GM19328 (cell line): ENCODE results near the gene PRSS36.
"Not testable (repeated sequence)": the region's sequence is repeated elsewhere in the genome, so short reads cannot be mapped to it uniquely, and the experiment has no call there.

Experiments
- ATAC-seq: cut with Tn5 transposase; IDR thresholded peaks from one replicate; pipeline ENCODE4 v1.9.1; 2021; ENCODE audit warnings: mild to moderate bottlenecking, moderate library complexity; ENCODE audit not compliant: unreplicated experiment

PRSS36 gene

DNA sequence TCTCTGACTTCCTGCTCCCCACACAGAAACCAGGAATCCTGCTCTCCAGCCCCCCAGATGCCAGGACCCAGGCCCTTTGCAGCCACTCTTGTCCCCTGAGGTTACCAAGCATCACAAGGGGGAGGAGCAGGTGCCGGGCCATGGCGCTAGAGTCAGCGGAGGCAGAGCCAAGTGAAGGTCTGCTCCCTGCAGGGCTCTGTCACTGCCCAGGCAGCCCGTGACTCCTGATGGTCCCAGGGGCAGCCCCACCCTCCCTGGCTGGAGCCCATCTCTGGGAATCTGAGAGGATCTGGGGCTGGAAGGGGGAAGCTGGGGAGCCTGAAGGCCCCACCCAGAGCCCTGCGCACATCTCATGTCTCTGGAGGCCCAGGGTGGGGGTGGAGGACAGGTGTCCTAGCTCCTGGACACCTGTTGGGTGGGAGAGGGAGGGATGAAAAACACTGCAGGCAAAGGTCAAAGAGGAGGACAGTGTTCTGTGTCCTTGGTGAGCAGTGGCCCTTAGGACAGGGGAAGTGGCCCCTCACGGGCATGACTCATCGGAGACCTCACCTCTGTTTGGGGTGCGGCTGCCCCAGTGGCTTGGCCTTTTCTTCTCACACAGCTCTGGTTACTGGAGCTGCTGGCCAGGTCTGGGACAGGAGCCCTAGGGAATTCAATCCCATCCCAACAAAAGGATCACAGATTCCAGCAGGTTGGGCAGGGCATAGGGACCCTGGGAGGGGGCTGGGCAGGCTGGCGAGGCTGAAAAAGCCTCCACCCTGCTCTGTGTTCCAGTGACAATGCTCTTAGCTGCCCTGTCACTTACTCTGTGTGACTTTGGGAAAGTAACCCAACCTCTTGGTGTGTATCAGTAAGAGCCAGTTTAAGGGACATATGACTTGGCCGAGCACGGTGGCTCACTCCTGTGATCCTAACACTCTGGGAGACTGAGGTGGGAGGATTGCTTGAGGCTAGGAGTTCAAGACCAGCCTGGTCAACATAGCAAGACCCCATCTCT lies at the start of gene PRSS36:
TSS of gene PRSS36 (minus strand) at position 173 of the 997 bp plus-strand sequence. CDS start at position 142, 31 bp downstream.
- no peak for ATAC-seq

DNA sequence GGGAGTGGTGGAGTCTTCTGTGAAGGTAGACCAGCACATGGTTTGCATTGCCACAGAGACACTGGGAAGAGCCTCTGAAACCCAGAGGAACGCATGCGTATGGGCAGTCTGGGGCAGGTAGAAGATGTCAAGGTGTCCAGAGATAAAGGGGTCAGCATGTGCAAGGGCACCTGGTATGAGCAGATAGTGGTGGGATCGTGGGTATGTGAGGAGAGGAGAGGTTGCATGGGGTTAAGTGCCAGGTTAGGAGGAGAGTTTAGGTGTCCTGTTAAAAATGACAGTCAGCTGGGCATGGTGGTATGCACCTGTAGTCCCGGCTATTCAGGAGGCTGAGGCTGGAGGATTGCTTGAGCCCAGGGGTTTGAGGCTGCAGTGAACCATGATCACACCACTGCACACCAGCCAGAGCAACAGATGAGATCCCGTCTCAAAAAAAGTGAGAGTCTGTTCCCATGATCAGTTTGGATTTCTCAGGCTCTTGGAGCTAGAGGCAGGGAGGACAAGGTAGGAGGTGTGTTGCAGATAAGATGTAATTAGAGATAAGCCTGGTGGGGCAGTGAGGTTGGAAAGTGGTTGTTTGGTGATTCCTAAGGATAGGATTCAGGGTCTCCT lies 49.7 kb upstream of the PRSS36 start:
- ATAC-seq: no peak

DNA sequence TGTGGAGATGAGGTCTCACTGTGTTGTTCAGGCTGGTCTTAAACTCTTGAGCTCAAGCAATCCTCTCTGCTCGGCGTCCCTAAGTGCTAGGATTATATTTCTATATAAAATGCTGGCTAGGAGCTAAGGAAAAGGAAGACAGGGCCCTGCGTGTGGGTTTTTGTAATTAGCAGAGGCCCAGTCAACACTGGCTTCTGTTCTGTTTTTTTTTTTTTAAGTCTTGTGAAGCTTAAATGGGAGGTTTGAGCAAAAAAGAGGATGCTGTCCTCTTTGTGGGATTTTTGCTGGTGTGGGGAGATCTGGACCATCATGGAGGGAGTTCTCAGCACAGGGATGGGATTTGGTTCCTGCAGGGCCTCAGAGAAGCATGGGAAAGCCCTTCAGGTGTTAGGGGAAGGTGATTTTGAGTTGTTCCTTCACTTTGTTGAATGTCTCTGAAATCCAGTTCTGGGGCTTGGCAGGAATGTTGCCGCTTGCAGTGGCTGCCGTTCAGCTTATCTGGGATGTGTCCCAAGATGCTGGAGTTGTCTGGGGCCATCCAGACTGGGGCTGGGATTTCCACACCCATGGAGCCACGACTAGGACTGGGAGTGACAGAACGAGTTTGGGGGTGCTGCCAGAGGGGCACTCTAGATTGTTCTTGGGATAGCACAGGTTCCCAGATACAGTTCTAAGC lies 48.5 kb upstream of the PRSS36 start:
- ATAC-seq: no peak

DNA sequence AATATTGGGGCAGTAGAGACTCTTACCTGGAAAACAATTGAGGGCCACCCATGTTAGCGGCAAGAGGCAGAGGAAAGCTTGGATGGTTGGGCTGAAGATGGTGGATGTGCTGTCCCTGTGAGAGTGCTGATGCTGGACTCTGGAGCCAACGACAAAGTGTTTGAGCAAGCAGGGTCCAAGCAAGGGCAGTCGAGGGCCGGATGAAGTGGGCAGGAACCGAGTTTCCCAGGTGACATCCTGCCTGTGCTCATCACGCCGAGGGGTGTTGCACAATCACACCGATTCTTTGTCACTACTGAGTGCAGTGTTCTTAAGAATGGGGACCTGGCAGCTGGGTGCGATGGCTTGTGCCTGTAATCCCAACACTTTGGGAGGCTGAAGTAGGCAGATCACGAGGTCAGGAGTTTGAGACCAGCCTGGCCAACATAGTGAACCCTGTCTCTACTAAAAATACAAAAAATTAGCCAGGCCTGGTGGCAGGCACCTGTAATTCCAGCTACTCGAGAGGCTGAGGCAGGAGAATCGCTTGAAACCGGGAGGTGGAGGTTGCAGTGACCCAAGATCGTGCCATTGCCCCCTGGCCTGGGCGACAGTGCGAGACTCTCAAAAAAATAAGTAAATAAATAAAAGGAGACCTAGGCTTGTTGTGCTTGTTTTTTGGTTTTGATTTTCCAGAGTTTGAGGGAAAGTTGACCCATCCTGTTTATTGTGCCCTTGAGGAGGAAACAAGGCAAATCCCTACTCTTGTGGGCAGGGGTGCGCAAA lies 46.6 kb upstream of the PRSS36 start:
- ATAC-seq: no peak

DNA sequence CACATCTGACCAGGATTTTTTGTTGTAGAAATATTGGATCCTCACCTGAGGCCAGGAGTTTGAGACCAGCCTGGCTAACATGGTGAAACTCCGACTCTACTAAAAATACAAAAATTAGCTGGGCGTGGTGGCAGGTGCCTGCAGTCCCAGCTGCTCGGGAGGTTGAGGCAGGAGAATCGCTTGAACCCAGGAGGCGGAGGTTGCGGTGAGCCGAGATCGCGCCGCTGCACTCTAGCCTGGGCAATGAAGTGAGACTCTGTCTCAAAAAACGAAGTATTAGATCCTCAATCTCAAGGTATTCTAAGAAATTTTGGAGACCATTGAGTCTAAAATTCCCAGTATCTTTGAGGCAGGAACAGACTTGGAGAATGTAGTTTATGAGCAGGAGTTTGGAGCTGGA lies 46.0 kb upstream of the PRSS36 start:
- ATAC-seq: not testable (repeated sequence)

DNA sequence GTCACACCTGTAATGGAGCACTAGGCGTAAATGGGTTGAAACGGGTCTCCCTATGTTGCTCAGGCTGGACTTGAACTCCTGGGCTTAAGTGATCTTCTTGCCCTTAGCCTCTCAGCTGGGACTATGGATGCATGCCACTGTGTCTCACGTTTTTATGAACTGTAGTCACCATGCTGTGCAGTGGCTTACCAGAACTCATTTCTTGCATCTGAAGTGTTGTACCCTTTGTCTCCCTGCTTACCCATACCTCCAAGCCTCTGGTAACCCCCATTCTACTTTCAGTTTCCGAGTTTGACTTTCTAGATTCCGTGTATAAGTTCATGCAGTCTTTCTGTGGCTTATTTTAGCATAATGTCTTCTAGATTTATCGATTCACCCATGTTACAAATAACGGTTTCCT lies 45.0 kb upstream of the PRSS36 start:
- no peak for ATAC-seq

DNA sequence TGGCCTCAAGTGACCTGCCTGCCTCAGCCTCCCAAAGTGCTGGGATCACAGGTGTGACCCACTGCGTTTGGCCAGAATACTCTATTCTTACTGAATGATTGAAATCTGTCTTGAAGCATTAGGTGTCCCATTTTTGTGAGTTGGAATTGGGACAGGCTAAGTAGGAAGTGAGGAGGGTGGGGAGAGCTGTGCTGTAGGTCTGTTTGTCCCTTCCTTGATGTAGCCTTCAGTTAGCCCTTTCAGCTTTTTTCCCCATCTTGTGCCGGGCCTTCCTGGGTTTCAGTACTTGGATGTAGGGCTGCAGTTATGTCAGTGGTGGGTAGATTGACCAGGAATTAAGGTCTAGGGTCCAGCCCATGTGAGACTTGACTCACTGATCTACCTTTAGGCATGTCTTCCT lies 44.0 kb upstream of the PRSS36 start:
- no peak for ATAC-seq

DNA sequence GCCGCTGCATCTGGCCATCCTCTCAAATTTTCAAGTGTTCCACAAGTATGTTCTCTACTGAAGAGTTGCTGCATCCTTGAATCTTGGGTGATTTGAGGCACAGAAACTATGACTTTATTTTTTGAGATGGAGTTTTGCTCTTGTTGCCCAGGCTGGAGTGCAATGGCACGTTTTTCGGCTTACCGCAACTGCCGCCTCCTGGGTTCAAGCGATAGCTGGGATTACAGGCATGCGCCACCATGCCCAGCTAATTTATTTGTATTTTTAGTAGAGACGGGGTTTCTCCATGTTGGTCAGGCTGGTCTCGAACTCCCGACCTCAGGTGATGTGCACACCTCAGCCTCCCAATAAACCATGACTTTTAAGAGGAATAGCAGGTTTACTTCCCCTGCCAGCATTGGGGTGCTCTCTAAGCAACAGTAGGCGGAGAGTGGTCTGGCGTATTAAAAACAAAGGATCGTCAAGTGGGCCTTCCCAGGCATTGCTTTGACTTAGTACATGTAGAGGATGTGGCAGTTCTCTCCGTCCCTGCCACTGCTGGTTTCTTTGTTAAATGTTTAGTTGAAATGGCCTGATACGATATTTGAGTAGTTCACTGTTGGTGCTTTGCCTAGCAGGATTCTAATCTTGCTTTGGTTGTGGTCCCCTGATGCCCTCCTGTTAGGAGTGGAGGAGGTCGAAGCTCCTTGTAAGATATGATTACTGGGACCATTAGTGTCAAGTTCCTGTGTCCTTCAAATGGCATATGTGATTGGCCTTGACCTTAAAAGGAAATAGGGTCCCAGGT lies 43.2 kb upstream of the PRSS36 start:
- no peak for ATAC-seq

DNA sequence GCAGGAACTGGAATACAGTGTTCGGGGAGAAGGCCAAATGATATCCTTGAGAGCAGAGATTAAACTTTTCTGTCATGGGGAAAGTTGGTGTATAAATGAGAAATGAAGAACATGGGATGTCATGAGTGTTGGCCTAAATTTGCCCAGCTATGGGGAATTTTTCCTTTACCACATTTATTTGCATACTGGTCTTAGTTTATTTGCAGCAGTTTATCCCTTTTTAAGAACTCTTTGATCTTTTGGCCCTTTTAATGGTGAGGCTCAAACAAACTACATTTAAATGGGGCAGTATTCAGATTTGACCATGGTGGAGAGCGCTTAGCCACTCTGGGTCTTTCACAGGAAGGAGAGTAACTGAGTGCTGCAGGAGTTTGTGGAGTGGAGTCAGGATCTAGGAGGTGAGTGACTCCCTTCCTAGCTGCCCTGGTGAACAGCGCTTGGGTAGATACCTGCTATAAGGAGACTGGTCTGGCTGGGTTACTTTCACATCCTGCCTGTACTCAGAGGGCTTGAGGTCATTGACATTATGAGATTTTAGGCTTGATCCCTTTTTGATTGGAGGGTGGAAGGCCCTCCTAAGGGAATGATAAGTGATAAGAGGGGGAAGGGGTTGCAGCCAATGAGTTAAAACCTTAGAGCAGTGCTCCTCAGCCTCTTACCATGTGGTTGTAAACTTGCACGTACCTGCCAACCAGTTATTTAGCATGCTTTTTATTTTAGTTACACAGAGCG lies 42.0 kb upstream of the PRSS36 start:
- no peak for ATAC-seq

DNA sequence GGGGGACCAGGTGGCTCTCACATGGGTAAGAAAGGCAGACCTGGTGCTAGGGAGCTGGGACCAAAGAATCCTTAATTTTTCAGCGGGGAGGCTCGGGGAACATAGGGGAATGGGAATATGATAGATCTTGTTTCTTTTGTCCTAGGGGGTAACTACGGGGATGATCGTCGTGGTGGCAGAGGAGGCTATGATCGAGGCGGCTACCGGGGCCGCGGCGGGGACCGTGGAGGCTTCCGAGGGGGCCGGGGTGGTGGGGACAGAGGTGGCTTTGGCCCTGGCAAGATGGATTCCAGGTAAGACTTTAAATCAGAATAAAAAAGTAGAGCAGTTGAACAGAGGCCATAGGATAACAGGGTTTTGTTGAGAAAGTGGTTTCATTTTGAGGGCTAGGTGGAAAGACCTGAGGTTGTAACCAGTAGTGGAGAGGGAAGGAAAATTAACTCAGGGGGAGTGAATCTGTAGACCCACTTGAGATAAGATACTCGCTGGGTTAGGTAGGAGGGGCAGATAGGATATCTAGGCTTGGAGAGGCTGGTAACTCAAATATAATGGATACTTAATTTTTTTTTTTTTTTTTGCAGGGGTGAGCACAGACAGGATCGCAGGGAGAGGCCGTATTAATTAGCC lies 41.1 kb upstream of the PRSS36 start:
- ATAC-seq: no peak

DNA sequence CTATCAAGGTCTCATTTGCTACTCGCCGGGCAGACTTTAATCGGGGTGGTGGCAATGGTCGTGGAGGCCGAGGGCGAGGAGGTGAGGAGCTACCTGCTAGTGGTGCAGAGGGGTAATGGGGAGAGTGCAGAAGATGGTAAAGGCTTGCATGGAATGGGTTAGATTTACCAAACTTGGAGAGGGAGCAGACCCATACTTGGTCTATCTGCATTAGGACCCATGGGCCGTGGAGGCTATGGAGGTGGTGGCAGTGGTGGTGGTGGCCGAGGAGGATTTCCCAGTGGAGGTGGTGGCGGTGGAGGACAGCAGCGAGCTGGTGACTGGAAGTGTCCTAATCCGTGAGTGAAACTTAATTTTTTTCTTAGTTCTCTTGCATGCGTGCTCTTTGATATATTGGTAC lies 40.2 kb upstream of the PRSS36 start:
- ATAC-seq: no peak

DNA sequence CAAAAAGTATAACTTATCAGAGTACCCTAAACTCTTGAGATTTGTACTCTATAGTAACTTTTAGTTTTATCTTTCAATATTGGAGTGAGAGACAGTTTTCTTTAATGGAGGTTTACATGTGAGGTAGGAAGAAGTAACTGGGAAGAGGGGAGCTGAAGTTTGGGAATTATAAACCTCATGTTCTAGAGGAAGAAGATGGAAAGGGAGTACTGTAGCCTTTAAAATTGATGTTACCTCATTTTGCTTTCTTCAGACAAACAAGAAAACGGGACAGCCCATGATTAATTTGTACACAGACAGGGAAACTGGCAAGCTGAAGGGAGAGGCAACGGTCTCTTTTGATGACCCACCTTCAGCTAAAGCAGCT lies 39.5 kb upstream of the PRSS36 start:
- no peak for ATAC-seq

DNA sequence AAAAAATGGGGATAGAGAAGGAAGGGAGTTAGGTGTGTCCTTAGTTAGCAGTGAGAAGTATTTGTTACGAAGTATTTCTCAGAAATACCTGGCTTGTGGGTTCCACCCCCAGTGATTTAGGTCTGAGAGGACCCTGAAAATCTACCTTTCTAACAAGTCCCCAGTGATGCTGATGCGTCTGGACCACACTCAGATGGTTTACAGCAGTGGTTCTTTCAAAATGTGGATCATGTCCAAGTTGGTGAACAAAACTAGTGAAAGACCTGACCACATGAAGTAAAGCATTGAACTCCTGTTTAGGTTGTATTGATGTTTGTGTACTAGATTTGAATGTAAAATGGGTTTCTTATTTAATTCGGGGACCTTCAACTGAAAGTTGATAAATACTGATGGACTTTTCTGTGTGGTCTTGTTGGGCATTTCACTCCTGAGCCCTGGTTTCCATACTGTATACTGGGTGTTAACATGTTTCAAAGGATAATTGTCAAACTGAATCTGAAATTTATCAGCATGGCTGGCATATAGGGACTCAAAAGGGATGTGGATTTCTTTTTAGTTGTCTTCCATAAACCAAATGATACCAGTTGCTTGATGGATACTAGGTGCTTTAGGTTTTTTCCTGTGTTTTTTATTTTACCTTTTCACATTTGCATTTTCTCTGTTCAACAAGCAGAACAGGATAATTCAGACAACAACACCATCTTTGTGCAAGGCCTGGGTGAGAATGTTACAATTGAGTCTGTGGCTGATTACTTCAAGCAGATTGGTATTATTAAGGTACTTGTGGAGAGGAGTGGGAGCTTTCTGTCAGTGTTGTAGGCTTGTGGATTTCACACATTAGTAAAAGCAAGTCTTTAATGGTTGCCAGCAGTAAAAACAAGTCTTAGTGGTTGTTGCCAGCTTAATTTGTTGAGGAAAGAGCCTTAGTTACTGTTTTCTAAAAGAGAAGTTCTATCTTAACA lies 38.9 kb upstream of the PRSS36 start:
- no peak for ATAC-seq

DNA sequence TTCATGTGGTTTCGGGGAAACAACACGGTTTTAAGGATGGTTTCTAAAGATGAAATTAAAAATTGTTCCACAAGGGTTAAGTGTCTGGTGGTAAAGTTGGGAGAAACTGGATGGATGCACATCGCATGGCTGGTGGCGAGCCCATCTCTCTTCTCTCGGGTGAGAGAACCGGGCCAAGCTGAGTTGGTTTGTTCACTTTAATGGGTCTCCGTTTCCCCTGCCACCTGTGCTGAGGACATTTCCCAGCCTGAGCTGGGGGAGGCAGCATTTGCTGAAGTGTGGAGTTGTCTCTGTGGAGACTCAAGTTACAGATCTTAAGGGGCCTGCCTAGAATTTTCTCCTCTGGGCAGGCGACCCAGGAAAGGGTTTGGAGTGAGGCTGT lies 37.9 kb upstream of the PRSS36 start:
- ATAC-seq: no peak

DNA sequence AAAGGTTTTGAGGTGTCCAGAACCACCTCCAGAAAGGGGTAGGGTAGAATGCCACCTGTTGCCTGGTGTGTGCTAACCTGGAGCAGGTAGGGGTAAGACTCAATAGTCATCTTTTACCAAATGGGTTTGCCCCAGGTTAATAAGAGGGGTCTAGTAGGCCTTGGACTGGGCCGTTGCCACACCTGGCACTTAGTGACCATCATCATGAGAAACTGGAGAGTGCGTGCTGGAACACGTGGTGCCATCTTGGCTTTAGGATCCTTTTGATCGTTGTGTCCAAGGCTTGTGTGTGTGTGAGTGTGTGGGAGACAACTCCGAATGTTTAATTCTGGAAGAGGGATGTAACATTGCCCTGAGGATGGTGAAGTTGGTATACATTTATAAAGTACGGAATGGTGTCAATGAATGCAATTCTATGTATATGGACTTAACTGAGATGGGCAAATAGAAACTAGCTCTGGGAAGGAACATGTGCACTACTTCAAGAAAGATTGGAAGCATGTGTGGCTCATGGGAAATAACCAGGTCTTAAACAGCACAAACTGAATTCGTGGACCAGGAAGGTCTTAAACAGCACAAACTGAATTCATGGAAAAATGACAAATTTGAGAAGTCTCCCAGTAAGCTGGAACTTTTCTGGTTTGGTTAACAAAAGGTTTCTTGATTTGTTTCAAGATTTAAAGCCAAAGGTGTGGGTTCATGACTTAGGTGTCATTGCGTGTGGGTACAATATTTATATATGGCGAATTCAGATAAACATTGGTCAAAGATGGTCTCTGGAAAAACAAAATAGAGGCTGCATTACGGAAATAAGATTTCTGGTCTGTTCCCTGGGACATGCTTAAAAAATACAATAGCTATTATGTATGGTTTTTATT lies 37.3 kb upstream of the PRSS36 start:
- no peak for ATAC-seq

DNA sequence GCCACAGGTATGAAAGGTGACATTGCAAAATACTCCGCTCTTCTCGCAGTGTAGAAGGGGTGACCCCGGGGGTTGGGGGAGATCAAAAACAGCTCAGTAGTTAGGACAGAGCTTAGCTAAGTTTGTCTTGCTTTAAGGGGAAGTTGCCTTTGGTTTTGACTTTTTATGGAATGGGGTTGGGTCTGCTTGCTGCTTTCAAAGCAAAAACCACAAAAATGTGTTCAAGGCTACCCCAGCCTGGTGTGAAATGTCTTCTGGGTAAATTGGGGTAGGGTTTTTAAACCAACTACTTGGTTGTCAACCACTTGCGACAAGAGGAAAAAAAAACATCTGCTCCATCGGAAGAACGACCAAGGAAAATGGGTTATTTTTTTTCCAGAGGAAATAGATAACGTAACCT lies 36.3 kb upstream of the PRSS36 start:
- ATAC-seq: no peak

DNA sequence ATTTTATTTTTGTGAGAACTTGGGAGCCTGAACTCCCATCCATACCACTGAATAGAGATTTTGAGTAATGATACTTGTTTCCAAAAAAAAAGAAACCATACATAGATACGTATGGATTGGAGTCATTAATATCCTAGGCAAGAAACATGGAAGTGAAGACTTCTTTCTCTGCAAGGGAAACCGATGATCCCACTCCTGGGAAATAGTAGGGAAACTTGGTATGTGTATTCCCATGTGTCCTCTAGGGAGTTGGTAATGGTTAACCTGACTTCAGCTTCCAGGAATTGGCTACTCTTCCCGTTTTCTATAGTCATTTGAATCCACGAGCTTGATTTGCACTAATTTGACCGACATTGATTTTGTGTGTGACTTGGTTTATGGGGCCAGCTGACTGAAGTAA lies 35.5 kb upstream of the PRSS36 start:
- no peak for ATAC-seq
